Panc1 (cell line): Measurements from ENCODE around the gene TVP23A.

Experiments
- CTCF ChIP-seq: fragments of 450-650 bp; IDR thresholded peaks from 2 replicates; pipeline ENCODE4 v1.5.1; 2017; ENCODE audit warnings: mild to moderate bottlenecking
- POLR2AphosphoS5 ChIP-seq: IDR thresholded peaks from 2 replicates; pipeline ENCODE4 v1.6.1; 2012; ENCODE audit warnings: mild to moderate bottlenecking, low read depth, low read length, moderate library complexity
- REST ChIP-seq, 2 experiments: IDR thresholded peaks; 2 replicates each; pipeline ENCODE4 v1.6.1; 2011 to 2012; ENCODE audit warnings: low read depth in 2 of 2, control low read depth in 1 of 2, low read length in 1 of 2, mild to moderate bottlenecking in 1 of 2, moderate library complexity in 1 of 2; ENCODE audit not compliant: insufficient read depth in 1 of 2
- SIN3A ChIP-seq: IDR thresholded peaks from 2 replicates; pipeline ENCODE4 v1.6.1; 2012; ENCODE audit warnings: low read depth, mild to moderate bottlenecking, low read length, moderate library complexity, borderline replicate concordance; ENCODE audit not compliant: insufficient read depth
- TCF7L2 ChIP-seq: IDR thresholded peaks from 2 replicates; pipeline ENCODE4 v1.6.1; 2011; ENCODE audit warnings: mild to moderate bottlenecking, low read depth, low read length, inconsistent platforms

- TF ChIP-seq CTCF (no peak), SIN3A (no peak), TCF7L2 (no peak), POLR2AphosphoS5 (no peak), REST (IDR thresholded peaks at IDR 0.05; ENCODE audit: insufficient read depth in 1 of 2, low read depth in 2 of 2, low read length in 1 of 2) (no peak)
These were observed 62.0 kb downstream of the TVP23A start for GRCh38 chr16:10756574-10756973.
